Parathyroid adenoma (tissue), 2 donors: Measurements from ENCODE around the gene SEZ6L.

Experiments
- H2AFZ ChIP-seq: fragments of 300-600 bp; sonication (generic); one replicate; pipeline ENCODE4 v1.7.0; 2017; ENCODE audit warnings: antibody characterized with exemption, mild to moderate bottlenecking
- H3K27ac ChIP-seq: fragments of 300-600 bp; sonication (generic); one replicate; pipeline ENCODE4 v1.7.0; 2017
- H3K27me3 ChIP-seq: fragments of 300-600 bp; sonication (generic); one replicate; pipeline ENCODE4 v1.7.0; 2017; ENCODE audit warnings: low read length; ENCODE audit not compliant: control insufficient read depth, insufficient read depth
- H3K36me3 ChIP-seq: fragments of 300-600 bp; sonication (generic); one replicate; pipeline ENCODE4 v1.7.0; 2017; ENCODE audit warnings: low read length; ENCODE audit not compliant: control insufficient read depth, insufficient read depth
- H3K4me1 ChIP-seq: fragments of 300-600 bp; sonication (generic); one replicate; pipeline ENCODE4 v1.7.0; 2017; ENCODE audit warnings: control low read depth
- H3K4me2 ChIP-seq: fragments of 300-600 bp; sonication (generic); one replicate; pipeline ENCODE4 v1.7.0; 2017; ENCODE audit warnings: low read length
- H3K4me3 ChIP-seq: fragments of 300-600 bp; sonication (generic); one replicate; pipeline ENCODE4 v1.7.0; 2017; ENCODE audit warnings: low read depth, low read length
- H3K79me2 ChIP-seq: fragments of 300-600 bp; sonication (generic); one replicate; pipeline ENCODE4 v1.7.0; 2017; ENCODE audit warnings: control low read depth
- H3K9ac ChIP-seq: fragments of 300-600 bp; sonication (generic); one replicate; pipeline ENCODE4 v1.7.0; 2017; ENCODE audit warnings: mild to moderate bottlenecking
- H3K9me3 ChIP-seq: fragments of 300-600 bp; sonication (generic); one replicate; pipeline ENCODE4 v1.7.0; 2017; ENCODE audit warnings: low read length; ENCODE audit not compliant: control insufficient read depth
- CTCF ChIP-seq: fragments of 300-600 bp; sonication (generic); IDR thresholded peaks from one replicate; pipeline ENCODE4 v1.7.0; 2017; ENCODE audit warnings: antibody characterized with exemption, mild to moderate bottlenecking
- donor health status: primary hyperparathyroidism.

Gene SEZ6L

GRCh38 chr22:26416670-26417276 is 247.5 kb downstream of the SEZ6L start:
- Histone ChIP-seq H3K27ac (no peak overlapping the region), H3K4me1 (no peaks in the 10 kb centered on the region), H2AFZ (no peak overlapping the region), H3K79me2 (no peaks in the 10 kb centered on the region), H3K9me3 (no peaks in the 10 kb centered on the region), H3K27me3 (no peaks in the 10 kb centered on the region), H3K4me2 (no peak overlapping the region), H3K9ac (no peak overlapping the region), H3K4me3 (no peak overlapping the region), H3K36me3 (no peaks in the 10 kb centered on the region)
- TF ChIP-seq CTCF, result no peak

- TF ChIP-seq CTCF, result no peak
- H3K4me1 ChIP-seq, result no peaks in the 10 kb centered on the region
- no peak overlapping the region for H3K4me2 ChIP-seq
- no peak overlapping the region for H3K27ac ChIP-seq
- H3K9ac ChIP-seq, result no peak overlapping the region
- no peaks in the 10 kb centered on the region for H3K9me3 ChIP-seq
- no peaks in the 10 kb centered on the region for H3K79me2 ChIP-seq
- H3K27me3 ChIP-seq, result no peaks in the 10 kb centered on the region
- no peak overlapping the region for H2AFZ ChIP-seq
- no peaks in the 10 kb centered on the region for H3K36me3 ChIP-seq
- H3K4me3 ChIP-seq, result no peak overlapping the region
Observed at GRCh38 chr22:26417406-26417805, 248.1 kb downstream of the SEZ6L start.

GRCh38 chr22:26418620-26419019 is 249.4 kb downstream of the SEZ6L start:
- Histone ChIP-seq H3K27me3 (no peaks in the 10 kb centered on the region), H3K9ac (no peak overlapping the region)

GRCh38 chr22:26426924-26427323 is 257.7 kb downstream of the SEZ6L start:
- no peak for TF ChIP-seq CTCF
- Histone ChIP-seq H3K4me3 (no peak overlapping the region), H3K9ac (no peak overlapping the region), H3K27ac (no peak overlapping the region), H3K9me3 (no peaks in the 10 kb centered on the region), H3K4me2 (no peak overlapping the region), H3K36me3 (no peaks in the 10 kb centered on the region), H3K27me3 (no peaks in the 10 kb centered on the region), H2AFZ (no peak overlapping the region), H3K79me2 (no peaks in the 10 kb centered on the region), H3K4me1 (no peaks in the 10 kb centered on the region)

More at GRCh38 chr22:26418620-26419019, 249.4 kb downstream of the SEZ6L start:
- Histone ChIP-seq H3K4me3 (no peak overlapping the region), H3K79me2 (no peaks in the 10 kb centered on the region), H3K4me1 (no peaks in the 10 kb centered on the region), H3K4me2 (no peak overlapping the region), H3K36me3 (no peaks in the 10 kb centered on the region), H3K27ac (no peak overlapping the region), H3K9me3 (no peaks in the 10 kb centered on the region), H2AFZ (no peak overlapping the region)
- TF ChIP-seq CTCF, result no peak
